ENCODE measurements around the gene KRT7. TPM values are rescaled to one million over a fixed set of nuclear protein-coding genes. Genes with fewer than 3 reads are reported as not detected.
"Not testable (repeated sequence)": the region's sequence is repeated elsewhere in the genome, so short reads cannot be mapped to it uniquely, and the experiment has no call there.

Gene KRT7
- total RNA-seq, 1 donor from 2014 or later, result 335 TPM

DNA sequence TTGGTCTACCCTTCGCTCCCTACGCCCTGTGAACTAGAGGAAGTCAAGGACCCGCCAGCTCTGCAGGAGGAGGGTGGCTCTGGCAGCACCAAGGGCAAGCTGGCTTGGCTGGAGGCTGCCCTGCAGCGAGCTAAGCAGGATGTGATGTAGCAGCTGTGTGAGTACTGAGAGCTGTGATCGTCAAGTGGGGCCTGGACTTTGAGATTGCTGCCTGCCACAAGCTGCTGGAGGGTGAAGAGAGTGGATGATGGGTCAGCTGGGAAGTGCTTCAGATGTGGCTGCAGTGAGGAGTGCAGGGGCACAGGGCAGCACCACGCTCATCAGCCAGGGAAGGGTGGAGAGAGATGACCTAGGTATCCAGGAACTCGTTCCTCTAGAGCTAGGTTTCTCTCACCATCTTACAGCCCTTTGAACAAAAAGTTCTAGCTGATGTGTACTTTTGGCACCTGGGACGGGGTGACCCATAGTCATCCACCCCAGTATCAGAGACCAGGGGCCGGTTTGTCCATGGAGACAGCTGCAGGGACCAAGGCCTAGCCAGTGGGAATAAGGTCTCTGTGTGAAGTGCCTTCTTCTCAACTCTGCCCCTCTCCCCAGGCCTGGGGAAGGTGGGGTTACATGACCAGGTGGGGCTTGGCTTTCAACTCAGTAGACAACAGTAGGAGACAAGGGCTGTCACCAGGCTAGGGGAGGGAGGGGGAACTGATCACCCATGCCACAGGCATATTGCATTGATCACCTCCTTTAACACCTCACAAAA is 44.6 kb downstream of the KRT7 start:
- peak; percentile 36 for DNase-seq (ENCODE audit: low spot score)

GRCh38 chr12:52278575-52279421 is 45.8 kb downstream of the KRT7 start:
- peak; percentile 84 for DNase-seq (ENCODE audit: low spot score)

DNA sequence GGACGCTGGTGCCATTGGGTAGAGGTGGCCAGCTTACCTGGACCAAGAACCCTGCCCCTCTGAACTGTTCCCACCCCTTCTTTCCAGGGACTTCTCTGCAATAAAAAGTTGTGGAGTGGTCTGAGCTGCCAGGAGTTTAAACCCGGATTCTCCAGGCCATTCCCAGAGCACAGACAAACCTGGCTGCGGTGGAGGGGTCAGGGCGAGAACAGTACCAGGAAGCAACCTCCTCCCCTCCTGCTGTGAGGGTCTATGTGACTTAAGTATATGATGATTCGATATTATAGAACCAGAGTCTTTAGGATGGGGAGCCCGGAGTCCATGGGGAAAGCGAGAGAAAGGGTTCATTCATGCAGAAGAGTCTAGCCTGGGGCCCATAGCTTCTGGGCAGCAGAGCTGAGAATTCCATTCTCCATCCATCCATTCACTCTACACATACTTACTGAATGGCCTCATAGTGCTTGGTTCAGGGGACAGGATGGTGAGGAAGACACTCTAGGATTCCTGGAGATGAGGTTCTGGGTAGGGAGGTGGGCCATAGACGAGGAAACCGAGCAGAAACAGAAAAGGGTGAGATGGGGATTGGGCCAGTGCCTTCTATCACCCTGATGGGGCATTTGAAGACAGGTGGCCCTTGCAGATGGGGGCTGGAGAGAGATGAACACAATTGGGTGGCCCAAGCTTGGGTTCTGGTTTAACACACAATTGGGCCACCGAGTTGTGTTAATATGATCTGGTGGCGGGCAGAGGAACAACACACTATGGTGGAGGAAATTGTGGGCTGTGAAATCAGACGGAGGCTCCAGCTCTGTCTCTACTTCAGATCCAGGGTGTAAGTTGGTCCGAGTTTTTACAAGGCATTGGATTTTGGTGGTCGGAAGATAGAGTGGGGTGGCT is 46.6 kb downstream of the KRT7 start:
- no peak for DNase-seq (ENCODE audit: low spot score)

DNA sequence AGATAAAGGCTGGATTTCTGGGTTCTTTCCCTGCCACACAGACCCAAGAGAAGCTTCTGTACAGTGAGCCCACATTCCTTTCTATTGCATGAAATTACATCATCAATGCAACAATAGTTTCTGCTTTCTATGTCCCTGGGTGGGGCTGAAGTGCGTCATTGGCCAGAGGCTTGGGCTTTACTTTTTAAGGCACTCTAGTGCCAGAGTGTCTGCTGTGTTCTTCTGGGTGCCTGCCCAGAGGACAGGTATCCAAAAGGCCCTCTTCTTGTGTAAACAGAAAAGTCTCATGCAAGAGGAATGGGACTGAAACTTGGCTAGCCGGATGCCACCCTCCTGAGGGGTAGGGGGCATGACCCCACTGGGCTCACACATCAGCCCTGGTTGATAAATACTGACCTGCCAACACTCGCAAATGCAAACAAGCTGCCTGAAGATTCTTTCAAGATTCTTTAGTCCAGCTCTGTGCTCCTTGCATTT is 47.3 kb downstream of the KRT7 start:
- peak; percentile 90 for DNase-seq (ENCODE audit: low spot score)

DNA sequence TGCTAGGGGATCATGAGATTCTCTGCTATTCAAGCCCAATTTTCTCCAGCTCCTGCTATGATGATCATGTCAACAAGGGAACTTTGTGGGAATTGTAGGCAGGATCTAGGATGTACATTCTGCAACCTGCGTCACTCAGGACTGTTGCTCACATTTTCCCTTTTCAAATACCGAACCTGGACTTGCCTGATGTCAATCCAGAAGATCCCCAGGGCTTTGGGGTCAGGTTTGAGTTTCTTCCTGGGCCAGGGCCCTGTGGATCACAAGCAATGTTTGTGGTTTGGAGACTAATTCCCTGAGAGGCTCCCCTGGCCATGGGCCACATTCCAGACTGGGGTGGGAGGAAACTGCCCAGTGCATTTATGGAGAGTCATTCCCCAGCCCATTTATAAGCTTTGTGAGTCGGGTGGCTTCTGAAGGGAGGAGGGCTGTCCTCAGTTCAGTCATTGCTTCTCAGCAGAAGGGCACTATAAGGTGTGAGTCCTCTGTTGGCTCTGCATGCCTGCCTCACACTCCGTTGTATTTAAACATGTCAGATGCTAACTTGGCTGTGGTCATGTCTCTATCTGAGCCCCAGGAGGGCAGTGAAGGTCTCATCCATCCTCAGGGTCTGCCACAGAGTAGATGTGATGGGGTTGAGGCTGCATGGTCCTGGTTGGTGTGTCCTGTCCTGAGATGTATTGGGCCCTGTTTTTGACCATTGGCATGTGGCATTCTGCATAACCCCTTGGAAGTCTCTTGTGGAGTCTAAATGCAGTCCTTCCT is 47.9 kb downstream of the KRT7 start:
- peak; percentile 63 for DNase-seq (ENCODE audit: low spot score)

GRCh38 chr12:52284562-52285171 is 51.6 kb downstream of the KRT7 start:
- DNase-seq (ENCODE audit: low spot score), result no peak

DNA sequence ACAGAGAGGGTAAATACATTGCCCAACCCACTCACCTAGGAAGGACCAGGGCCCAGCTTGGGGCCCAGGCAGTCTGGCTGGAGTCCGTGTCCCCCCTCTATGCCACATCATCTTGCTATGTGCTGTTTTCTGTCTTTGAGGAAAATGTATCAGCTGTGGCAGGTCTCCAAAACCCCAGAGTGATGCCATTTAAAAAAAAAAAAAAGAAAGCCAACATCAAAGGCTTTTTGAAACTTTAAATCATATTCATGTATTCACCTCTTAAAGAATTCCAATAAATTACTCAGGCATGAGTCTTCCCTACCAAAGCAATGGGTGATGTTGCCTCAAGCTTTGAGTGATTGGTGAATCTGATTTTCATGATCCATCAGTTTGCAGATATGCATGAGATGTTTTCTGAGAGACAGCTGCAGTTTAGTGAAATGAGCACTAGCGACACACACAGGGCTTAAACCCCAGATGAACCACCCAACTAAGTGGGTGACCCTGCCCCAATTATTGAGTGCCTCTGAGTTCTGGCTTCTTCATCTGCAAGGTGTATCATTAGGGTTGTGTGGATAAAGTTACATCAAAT is 52.2 kb downstream of the KRT7 start:
- DNase-seq (ENCODE audit: low spot score), result no peak

GRCh38 chr12:52285851-52286530 is 52.9 kb downstream of the KRT7 start:
- no peak for DNase-seq (ENCODE audit: low spot score)

DNA sequence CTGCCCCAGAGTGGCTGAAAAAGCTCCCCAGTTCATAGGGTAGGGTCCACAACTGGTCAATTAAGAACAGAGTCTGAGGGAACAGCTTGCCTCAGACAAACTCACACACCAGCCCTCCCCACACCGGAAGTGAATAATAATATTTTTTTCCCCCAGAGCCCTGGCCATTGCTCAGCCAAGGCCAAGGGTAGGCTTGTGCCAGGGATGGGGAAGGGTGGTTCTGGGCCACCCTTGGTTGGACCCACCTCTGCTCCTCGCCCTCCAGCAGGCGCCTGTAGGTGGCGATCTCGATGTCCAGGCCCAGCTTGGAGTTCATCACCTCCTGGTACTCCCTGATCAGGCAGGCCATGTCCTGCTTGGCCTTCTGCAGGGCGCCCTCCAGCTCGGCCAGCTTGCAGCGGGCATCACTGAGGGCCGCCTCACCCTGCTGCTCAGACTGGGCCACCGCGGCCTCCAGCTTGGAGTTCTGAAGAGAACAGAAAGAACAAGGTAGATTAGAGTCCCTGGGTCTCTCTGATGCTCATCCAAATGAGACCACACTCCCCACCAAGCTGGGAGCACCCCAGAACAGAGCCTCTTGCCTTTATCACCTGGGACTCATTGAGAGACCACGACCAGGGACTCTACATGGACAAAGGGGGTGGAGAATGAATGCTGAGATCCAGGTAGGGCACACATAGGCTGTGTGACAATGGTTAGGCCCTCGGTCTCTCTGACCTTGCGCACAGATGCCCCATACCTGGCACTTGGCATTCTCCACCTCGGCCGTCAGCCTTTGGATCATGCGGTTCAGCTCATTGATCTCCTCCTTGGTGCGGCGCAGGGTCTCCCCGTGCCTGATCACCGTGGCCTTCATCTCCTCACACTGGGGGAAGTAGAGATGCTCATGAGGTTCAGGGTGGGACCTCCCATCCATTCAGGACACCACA is 54.1 kb downstream of the KRT7 start:
- DNase-seq (ENCODE audit: low spot score), result not testable (repeated sequence)

DNA sequence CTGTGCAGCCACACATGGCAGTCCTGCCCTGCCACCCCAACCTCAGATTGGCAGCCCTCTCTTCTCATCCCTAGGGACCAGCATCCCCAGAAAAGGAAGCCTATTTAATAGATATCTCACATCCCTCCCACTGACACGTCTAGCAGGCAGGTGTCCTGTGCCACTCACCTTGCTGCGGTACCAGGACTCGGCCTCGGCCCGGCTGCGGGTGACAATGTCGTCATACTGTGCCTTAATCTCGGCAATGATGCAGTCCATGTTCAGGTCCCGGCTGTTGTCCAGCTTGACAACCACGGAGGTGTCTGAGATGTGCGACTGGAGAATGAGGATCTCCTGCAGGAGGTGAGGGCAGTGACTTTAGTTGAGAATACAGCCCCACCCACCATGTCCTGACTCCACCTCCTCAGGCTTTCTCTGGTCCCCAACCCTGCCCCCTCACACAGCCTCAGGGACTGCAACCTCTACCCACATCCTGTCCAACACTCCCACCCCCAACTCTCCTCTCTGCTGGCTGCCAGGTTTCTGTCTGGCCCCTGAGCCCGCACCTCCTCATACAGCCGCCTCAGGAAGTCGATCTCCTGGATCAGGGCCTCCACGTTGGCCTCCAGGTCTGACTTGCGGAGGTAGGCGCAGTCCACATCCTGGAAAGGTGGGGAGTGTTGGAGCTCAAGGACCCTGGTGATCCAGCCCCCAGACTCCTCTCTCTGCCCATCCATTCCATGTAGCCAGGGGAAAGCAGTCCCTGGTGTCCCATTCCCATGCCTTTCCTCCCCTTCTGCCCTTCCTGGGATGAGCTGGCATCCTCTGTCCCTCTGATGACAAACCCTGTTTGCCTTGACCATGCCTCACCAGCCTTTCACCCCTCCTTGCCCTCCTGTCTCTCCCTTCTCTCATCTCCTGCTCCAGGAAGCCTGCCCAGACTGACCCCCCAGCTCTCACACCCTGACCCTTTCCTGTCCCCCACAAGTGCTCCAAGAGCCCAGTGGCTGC is 55.1 kb downstream of the KRT7 start:
- not testable (repeated sequence) for DNase-seq (ENCODE audit: low spot score)

GRCh38 chr12:52290483-52291134 is 57.6 kb downstream of the KRT7 start:
- DNase-seq (ENCODE audit: low spot score), result not testable (repeated sequence)

GRCh38 chr12:52291267-52291935 is 58.4 kb downstream of the KRT7 start, which contains the start of gene KRT81:
Gene KRT81, minus strand, starts transcription at chr12:52291534. Its CDS starts 69 bp downstream, at chr12:52291465.
- no peak for DNase-seq (ENCODE audit: low spot score)

- DNase-seq (ENCODE audit: low spot score), result no peak
Measured at GRCh38 chr12:52293926-52294325, 60.9 kb downstream of the KRT7 start.

GRCh38 chr12:52294803-52295202 is 61.8 kb downstream of the KRT7 start:
- no peak for DNase-seq (ENCODE audit: low spot score)

DNA sequence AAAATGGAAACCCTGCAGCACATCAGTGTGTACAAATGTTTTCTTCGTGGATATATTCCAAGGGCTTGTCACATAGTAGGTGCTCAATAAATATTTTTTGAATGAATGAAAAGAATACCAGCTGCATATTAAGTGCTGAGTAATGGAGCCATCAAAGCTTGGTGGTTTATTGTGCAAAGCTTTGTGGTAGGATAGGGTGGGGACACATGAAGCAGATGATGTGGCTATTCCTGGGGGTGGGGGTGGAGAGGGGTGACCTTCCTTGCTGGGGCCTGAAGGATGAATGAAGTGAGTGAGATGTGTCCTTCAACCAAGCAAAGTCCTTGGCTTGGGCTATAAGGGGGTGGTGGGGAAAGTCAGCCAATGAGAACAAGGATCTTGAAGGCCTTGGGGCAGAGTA is 62.6 kb downstream of the KRT7 start:
- DNase-seq (ENCODE audit: low spot score), result no peak

All from mucosa of gallbladder (tissue), 1 donor.